Dendritic cell treated with granulocyte-macrophage colony-stimulating factor and Interleukin-4, amounts not matched to agents 40 ng/mL and 50 ng/mL, for 4 days (primary cell): ENCODE measurements around the gene RARB.

Experiments used
- H3K27ac Mint-ChIP-seq: one replicate; pipeline ENCODE4 v1.8.0; 2022; ENCODE audit warnings: mild to moderate bottlenecking, mixed read lengths
- H3K27me3 Mint-ChIP-seq: one replicate; pipeline ENCODE4 v1.8.0; 2022; ENCODE audit warnings: mild to moderate bottlenecking, mixed read lengths
- H3K36me3 Mint-ChIP-seq: one replicate; pipeline ENCODE4 v1.8.0; 2022; ENCODE audit warnings: low read depth, mixed read lengths
- H3K4me1 Mint-ChIP-seq: one replicate; pipeline ENCODE4 v1.8.0; 2022; ENCODE audit warnings: low read depth, mixed read lengths
- H3K4me3 Mint-ChIP-seq: one replicate; pipeline ENCODE4 v1.8.0; 2022; ENCODE audit warnings: mild to moderate bottlenecking, moderate library complexity, mixed read lengths
- H3K9me3 Mint-ChIP-seq: one replicate; pipeline ENCODE4 v1.8.0; 2022; ENCODE audit warnings: mixed read lengths
- intact Hi-C: fragments of 100-400 bp; cut with micrococcal nuclease; formaldehyde crosslinking; loops from one replicate; pipeline ENCODE4 v1.15.0; 2022

The RARB gene

GRCh38 chr3:25576146-25576545 is 148.1 kb downstream of the RARB start:
- Mint-ChIP-seq H3K27ac (no peak overlapping the region), H3K4me1 (no peaks in the 10 kb centered on the region), H3K4me3 (no peak overlapping the region), H3K27me3 (peaks cover 2% of the 10 kb centered on the region), H3K36me3 (no peaks in the 10 kb centered on the region), H3K9me3 (no peaks in the 10 kb centered on the region)
- intact Hi-C loops, result no loop called here

- Mint-ChIP-seq H3K9me3 (no peaks in the 10 kb centered on the region), H3K36me3 (no peaks in the 10 kb centered on the region), H3K27ac (no peak overlapping the region), H3K27me3 (peaks cover 2% of the 10 kb centered on the region), H3K4me3 (no peak overlapping the region), H3K4me1 (no peaks in the 10 kb centered on the region)
- intact Hi-C loops, result no loop called here
Measured at GRCh38 chr3:25576831-25577454, 148.9 kb downstream of the RARB start.

- Mint-ChIP-seq H3K27me3 (peaks cover 2% of the 10 kb centered on the region), H3K4me1 (peaks cover 4% of the 10 kb centered on the region), H3K36me3 (no peaks in the 10 kb centered on the region), H3K4me3 (no peak overlapping the region), H3K9me3 (no peaks in the 10 kb centered on the region), H3K27ac (no peak overlapping the region)
- intact Hi-C loops, result no loop called here
Measured at GRCh38 chr3:25578059-25578458, 150.0 kb downstream of the RARB start.

- H3K4me1 Mint-ChIP-seq, result peaks cover 6% of the 10 kb centered on the region
- no peaks in the 10 kb centered on the region for H3K36me3 Mint-ChIP-seq
- intact Hi-C loops, result loop anchor here (5.0 kb wide), 1 partner anchor 1023 kb away; no protein-coding TSS in a partner anchor
- no peak overlapping the region for H3K27ac Mint-ChIP-seq
- no peaks in the 10 kb centered on the region for H3K9me3 Mint-ChIP-seq
- no peak overlapping the region for H3K4me3 Mint-ChIP-seq
- peaks cover 2% of the 10 kb centered on the region for H3K27me3 Mint-ChIP-seq
Measured at GRCh38 chr3:25580534-25580933, 152.5 kb downstream of the RARB start.

- peaks cover 10% of the 10 kb centered on the region for H3K4me1 Mint-ChIP-seq
- peaks cover 2% of the 10 kb centered on the region for H3K27me3 Mint-ChIP-seq
- H3K9me3 Mint-ChIP-seq, result no peaks in the 10 kb centered on the region
Measured at GRCh38 chr3:25581335-25581734, 153.3 kb downstream of the RARB start.

GRCh38 chr3:25581823-25582222 is 153.8 kb downstream of the RARB start:
- intact Hi-C loops, result loop anchor here (5.0 kb wide), 1 partner anchor 1025 kb away; no protein-coding TSS in a partner anchor
- Mint-ChIP-seq H3K27ac (no peak overlapping the region), H3K9me3 (no peaks in the 10 kb centered on the region), H3K27me3 (peaks cover 2% of the 10 kb centered on the region), H3K4me3 (no peak overlapping the region), H3K36me3 (no peaks in the 10 kb centered on the region), H3K4me1 (peaks cover 10% of the 10 kb centered on the region)

More at GRCh38 chr3:25581335-25581734, 153.3 kb downstream of the RARB start:
- Mint-ChIP-seq H3K36me3 (no peaks in the 10 kb centered on the region), H3K27ac (no peak overlapping the region), H3K4me3 (no peak overlapping the region)
- intact Hi-C loops, result loop anchor here (5.0 kb wide), 1 partner anchor 1024 kb away; no protein-coding TSS in a partner anchor

GRCh38 chr3:25582242-25582641 is 154.2 kb downstream of the RARB start:
- Mint-ChIP-seq H3K4me1 (peaks cover 10% of the 10 kb centered on the region), H3K27me3 (peaks cover 2% of the 10 kb centered on the region), H3K36me3 (no peaks in the 10 kb centered on the region), H3K27ac (no peak overlapping the region), H3K9me3 (no peaks in the 10 kb centered on the region), H3K4me3 (no peak overlapping the region)
- intact Hi-C loops, result loop anchor here (5.0 kb wide), 1 partner anchor 1025 kb away; no protein-coding TSS in a partner anchor

GRCh38 chr3:25583343-25583742 is 155.3 kb downstream of the RARB start:
- Mint-ChIP-seq H3K4me1 (peaks cover 10% of the 10 kb centered on the region), H3K27ac (no peak overlapping the region), H3K27me3 (no peaks in the 10 kb centered on the region), H3K36me3 (no peaks in the 10 kb centered on the region), H3K9me3 (no peaks in the 10 kb centered on the region), H3K4me3 (no peak overlapping the region)
- intact Hi-C loops, result loop anchor here (5.0 kb wide), 1 partner anchor 1026 kb away; no protein-coding TSS in a partner anchor

- Mint-ChIP-seq H3K9me3 (no peaks in the 10 kb centered on the region), H3K27ac (no peak overlapping the region), H3K4me1 (peaks cover 17% of the 10 kb centered on the region), H3K27me3 (no peaks in the 10 kb centered on the region), H3K4me3 (no peak overlapping the region), H3K36me3 (no peaks in the 10 kb centered on the region)
- intact Hi-C loops, result loop anchor here (5.0 kb wide), 1 partner anchor 1027 kb away; no protein-coding TSS in a partner anchor
Measured at GRCh38 chr3:25584011-25584789, 156.1 kb downstream of the RARB start.

GRCh38 chr3:25585361-25586166 is 157.5 kb downstream of the RARB start:
- Mint-ChIP-seq H3K36me3 (no peaks in the 10 kb centered on the region), H3K27ac (no peak overlapping the region), H3K9me3 (no peaks in the 10 kb centered on the region), H3K4me3 (no peak overlapping the region), H3K4me1 (peaks cover 18% of the 10 kb centered on the region), H3K27me3 (no peaks in the 10 kb centered on the region)
- intact Hi-C loops, result no loop called here

GRCh38 chr3:25586167-25586505 is 158.1 kb downstream of the RARB start:
- H3K4me3 Mint-ChIP-seq, result no peak overlapping the region
- no peaks in the 10 kb centered on the region for H3K27me3 Mint-ChIP-seq
- no peaks in the 10 kb centered on the region for H3K9me3 Mint-ChIP-seq
- no peak overlapping the region for H3K27ac Mint-ChIP-seq
- intact Hi-C loops, result no loop called here
- no peaks in the 10 kb centered on the region for H3K36me3 Mint-ChIP-seq
- peaks cover 22% of the 10 kb centered on the region for H3K4me1 Mint-ChIP-seq

GRCh38 chr3:25586553-25586952 is 158.5 kb downstream of the RARB start:
- no peaks in the 10 kb centered on the region for H3K27me3 Mint-ChIP-seq
- H3K36me3 Mint-ChIP-seq, result no peaks in the 10 kb centered on the region
- peaks cover 22% of the 10 kb centered on the region for H3K4me1 Mint-ChIP-seq
- no peaks in the 10 kb centered on the region for H3K9me3 Mint-ChIP-seq
- no peak overlapping the region for H3K4me3 Mint-ChIP-seq
- intact Hi-C loops, result no loop called here
- H3K27ac Mint-ChIP-seq, result no peak overlapping the region

- Mint-ChIP-seq H3K9me3 (no peaks in the 10 kb centered on the region), H3K27me3 (no peaks in the 10 kb centered on the region)
Measured at GRCh38 chr3:25587094-25587493, 159.0 kb downstream of the RARB start.

GRCh38 chr3:25587526-25587925 is 159.5 kb downstream of the RARB start:
- no peak overlapping the region for H3K4me3 Mint-ChIP-seq
- H3K27me3 Mint-ChIP-seq, result no peaks in the 10 kb centered on the region
- intact Hi-C loops, result no loop called here

More at GRCh38 chr3:25587094-25587493, 159.0 kb downstream of the RARB start:
- peaks cover 22% of the 10 kb centered on the region for H3K4me1 Mint-ChIP-seq
- no peaks in the 10 kb centered on the region for H3K36me3 Mint-ChIP-seq
- H3K4me3 Mint-ChIP-seq, result no peak overlapping the region
- H3K27ac Mint-ChIP-seq, result no peak overlapping the region
- intact Hi-C loops, result no loop called here

More at GRCh38 chr3:25587526-25587925, 159.5 kb downstream of the RARB start:
- H3K4me1 Mint-ChIP-seq, result peaks cover 19% of the 10 kb centered on the region
- H3K9me3 Mint-ChIP-seq, result no peaks in the 10 kb centered on the region
- H3K36me3 Mint-ChIP-seq, result no peaks in the 10 kb centered on the region
- no peak overlapping the region for H3K27ac Mint-ChIP-seq
